OCI-LY7 (cell line): Measurements from ENCODE around the gene MAP7D1. TPM values are rescaled to one million over a fixed set of nuclear protein-coding genes. Genes with fewer than 3 reads are reported as not detected.

Experiments used
- BruUV-seq: library from RNA; stranded (reverse); fragments of 400-500 nt; replicated peaks from 2 replicates; lab custom pipeline; 2021; lab: Mats Ljungman, UMichigan
- CTCF ChIA-PET: fragments of 300-600 bp; sonication (Branson Sonifier 250); formaldehyde crosslinking; loops from one replicate; lab custom pipeline; 2022; ENCODE audit warnings: antibody characterized with exemption; ENCODE audit not compliant: unreplicated experiment; lab: Charles Lee
- POLR2A ChIA-PET: fragments of 300-600 bp; sonication (Branson Sonifier 250); formaldehyde crosslinking; loops from one replicate; lab custom pipeline; 2022; ENCODE audit warnings: antibody characterized with exemption; lab: Charles Lee
- DNase-seq: peaks from one replicate; pipeline ENCODE4 v3.0.0-alpha.2; 2015; ENCODE audit warnings: low spot score
- H2AFZ ChIP-seq: fragments of 200-600 bp; sonication (generic), shearing (Covaris generic); 2 replicates; pipeline ENCODE4 v1.6.1; 2014; ENCODE audit warnings: mild to moderate bottlenecking, antibody characterized with exemption, low read length, moderate library complexity
- H3K27ac ChIP-seq: fragments of 200-600 bp; sonication (generic); 2 replicates; pipeline ENCODE4 v1.5.1; 2014; ENCODE audit warnings: mixed run types, low read depth, mild to moderate bottlenecking, moderate library complexity, low read length, inconsistent platforms; ENCODE audit not compliant: poor library complexity, severe bottlenecking
- H3K36me3 ChIP-seq: fragments of 200-600 bp; sonication (generic); 2 replicates; pipeline ENCODE4 v1.6.1; 2014; ENCODE audit warnings: mild to moderate bottlenecking, antibody characterized with exemption, low read length, moderate library complexity, mixed read lengths; ENCODE audit not compliant: insufficient read depth
- H3K4me1 ChIP-seq: fragments of 200-600 bp; sonication (generic); 2 replicates; pipeline ENCODE4 v1.5.1; 2014; ENCODE audit warnings: mild to moderate bottlenecking, low read length; ENCODE audit not compliant: insufficient read depth, poor library complexity, severe bottlenecking
- H3K4me2 ChIP-seq: fragments of 200-600 bp; sonication (generic); 2 replicates; pipeline ENCODE4 v1.6.1; 2014; ENCODE audit warnings: mild to moderate bottlenecking, low read length
- H3K4me3 ChIP-seq: fragments of 200-600 bp; sonication (generic); 2 replicates; pipeline ENCODE4 v1.5.1; 2014; ENCODE audit warnings: mild to moderate bottlenecking, low read depth, low read length; ENCODE audit not compliant: poor library complexity, severe bottlenecking
- H3K79me2 ChIP-seq: fragments of 200-600 bp; sonication (generic); 2 replicates; pipeline ENCODE4 v1.6.1; 2016; ENCODE audit warnings: low read depth, mild to moderate bottlenecking, low read length, moderate library complexity, mixed read lengths; ENCODE audit not compliant: insufficient read depth
- H3K9me2 ChIP-seq: fragments of 200-600 bp; sonication (generic); 2 replicates; pipeline ENCODE4 v1.6.1; 2016; ENCODE audit warnings: mild to moderate bottlenecking, low read length, mixed read lengths; ENCODE audit not compliant: insufficient read depth
- H3K9me3 ChIP-seq: fragments of 200-600 bp; sonication (generic); 2 replicates; pipeline ENCODE4 v1.6.1; 2014; ENCODE audit warnings: mild to moderate bottlenecking, mixed run types, low read length, mixed read lengths
- H4K20me1 ChIP-seq: fragments of 200-600 bp; sonication (generic); 2 replicates; pipeline ENCODE4 v1.6.1; 2014; ENCODE audit warnings: mild to moderate bottlenecking, antibody characterized with exemption, low read length, moderate library complexity, mixed read lengths; ENCODE audit not compliant: insufficient read depth
- CTCF ChIP-seq: fragments of 200-600 bp; sonication (generic); conservative IDR thresholded peaks from 2 replicates; pipeline ENCODE4 v1.5.1; 2014; ENCODE audit warnings: mild to moderate bottlenecking, antibody characterized with exemption, low read length, moderate library complexity, mixed read lengths
- EZH2phosphoT487 ChIP-seq: fragments of 200-600 bp; sonication (generic); IDR thresholded peaks from 2 replicates; pipeline ENCODE4 v1.6.1; 2018; ENCODE audit warnings: low read depth, borderline replicate concordance, mild to moderate bottlenecking, mixed run types, antibody characterized with exemption, low read length, moderate library complexity, mixed read lengths
- intact Hi-C: fragments of 100-400 bp; cut with micrococcal nuclease; formaldehyde crosslinking; loops from one replicate; pipeline ENCODE4 v1.10.0; 2022; ENCODE audit not compliant: unreplicated experiment
- total RNA-seq, 2 experiments: library from RNA; depleted of rRNA in 1 of 2; stranded (reverse); fragments of >200 nt in 1 of 2; shearing (Covaris generic) in 1 of 2; gene quantifications; 2 replicates each; pipeline ENCODE4 v1.2.3, GENCODE V29; 2014 to 2022

The MAP7D1 gene
- total RNA-seq, 2 experiments from 2014 or later, result 61.2 to 101 TPM

GRCh38 chr1:36124404-36125128 lies 31.4 kb upstream of the MAP7D1 start:
- intact Hi-C loops, result no loop called here
- ChIA-PET CTCF (no interaction called here), POLR2A (no interaction called here)
- H3K79me2 ChIP-seq, result no peaks in the 10 kb centered on the region
- no peak for DNase-seq
- H4K20me1 ChIP-seq, result no peaks in the 10 kb centered on the region
- BruUV-seq, result no TSS peak
- no peaks in the 10 kb centered on the region for H3K9me3 ChIP-seq
- no peak overlapping the region for H3K27ac ChIP-seq
- H3K9me2 ChIP-seq, result no peaks in the 10 kb centered on the region
- no peak overlapping the region for H3K4me2 ChIP-seq
- peaks cover 12% of the 10 kb centered on the region for H3K4me1 ChIP-seq
- no peak overlapping the region for H3K4me3 ChIP-seq
- no peaks in the 10 kb centered on the region for H3K36me3 ChIP-seq
- H2AFZ ChIP-seq, result no peak overlapping the region
- TF ChIP-seq EZH2phosphoT487, result peak; percentile 68; the same call in 1 of the 2 replicates
- TF ChIP-seq CTCF, result no peak

GRCh38 chr1:36125129-36125991 lies 30.6 kb upstream of the MAP7D1 start, which contains the start of gene COL8A2:
Gene COL8A2, minus strand, starts transcription at chr1:36125222. Its CDS starts 24,980 bp downstream, at chr1:36100242.
- Histone ChIP-seq H3K4me2 (no peak within 1 kb of the TSS; the same call in 1 of the 2 replicates), H3K9me2 (no peaks in the 10 kb centered on the region), H3K4me1 (peaks cover 12% of the 10 kb centered on the region), H3K4me3 (no peak within 1 kb of the TSS), H3K79me2 (no peaks in the 10 kb centered on the region), H4K20me1 (no peaks in the 10 kb centered on the region), H3K36me3 (no peaks in the 10 kb centered on the region), H3K9me3 (no peaks in the 10 kb centered on the region), H3K27ac (no peak within 1 kb of the TSS), H2AFZ (no peak within 1 kb of the TSS)
- ChIA-PET POLR2A (no interaction called here), CTCF (no interaction called here)
- no peak for DNase-seq
- TF ChIP-seq CTCF, result no peak
- no peak for TF ChIP-seq EZH2phosphoT487
- intact Hi-C loops, result no loop called here
- BruUV-seq, result no TSS peak
